Neural cell (in vitro differentiated cells): Measurements from ENCODE around the gene CACNG8. TPM values are rescaled to one million over a fixed set of nuclear protein-coding genes. Genes with fewer than 3 reads are reported as not detected.

Experiments used
- H2AFZ ChIP-seq: fragments of 200-600, 300-800 bp; sonication (generic), shearing (Covaris generic); 2 replicates; pipeline ENCODE4 v1.6.0; 2014; ENCODE audit warnings: low read depth, mild to moderate bottlenecking, antibody characterized with exemption, low read length, moderate library complexity
- H3F3A ChIP-seq: fragments of 200-600 bp; shearing (Covaris generic); 2 replicates; pipeline ENCODE4 v1.6.1; 2016; ENCODE audit warnings: mild to moderate bottlenecking, moderate library complexity, mixed read lengths, antibody characterized with exemption, low read length; ENCODE audit not compliant: insufficient read depth, poor library complexity, severe bottlenecking
- H3K27ac ChIP-seq: fragments of 200-600, 300-800 bp; sonication (generic), shearing (Covaris generic); 2 replicates; pipeline ENCODE4 v1.5.1; 2014; ENCODE audit warnings: mild to moderate bottlenecking, low read length, moderate library complexity
- H3K27me3 ChIP-seq: fragments of 300-800, 200-600 bp; sonication (generic), shearing (Covaris generic); 2 replicates; pipeline ENCODE4 v1.6.0; 2014; ENCODE audit warnings: mild to moderate bottlenecking, low read depth, low read length, moderate library complexity; ENCODE audit not compliant: insufficient read depth
- H3K36me3 ChIP-seq: fragments of 300-800, 200-600 bp; sonication (generic), shearing (Covaris generic); 2 replicates; pipeline ENCODE4 v1.5.1; 2014; ENCODE audit warnings: mild to moderate bottlenecking, antibody characterized with exemption, low read length, moderate library complexity; ENCODE audit not compliant: insufficient read depth
- H3K4me2 ChIP-seq: fragments of 300-800, 200-600 bp; sonication (generic), shearing (Covaris generic); 2 replicates; pipeline ENCODE4 v1.6.0; 2014; ENCODE audit warnings: mild to moderate bottlenecking, low read length
- H3K4me3 ChIP-seq: fragments of 300-800, 200-600 bp; sonication (generic), shearing (Covaris generic); 2 replicates; pipeline ENCODE4 v1.5.1; 2014; ENCODE audit warnings: mild to moderate bottlenecking, low read length, moderate library complexity
- H3K79me2 ChIP-seq: fragments of 200-600 bp; shearing (Covaris generic); replicated peaks from 2 replicates; pipeline ENCODE4 v1.6.0; 2014; ENCODE audit warnings: mild to moderate bottlenecking, low read length, moderate library complexity; ENCODE audit not compliant: insufficient read depth
- H3K9ac ChIP-seq: fragments of 300-800, 200-600 bp; sonication (generic), shearing (Covaris generic); 2 replicates; pipeline ENCODE4 v1.6.1; 2016; ENCODE audit warnings: mild to moderate bottlenecking, low read length, mixed read lengths
- H3K9me2 ChIP-seq: fragments of 200-600 bp; shearing (Covaris generic); 2 replicates; pipeline ENCODE4 v1.6.1; 2016; ENCODE audit warnings: mild to moderate bottlenecking, low read length, mixed read lengths; ENCODE audit not compliant: insufficient read depth
- H3K9me3 ChIP-seq: fragments of 200-600, 300-800 bp; sonication (generic), shearing (Covaris generic); 2 replicates; pipeline ENCODE4 v1.6.1; 2016; ENCODE audit warnings: mild to moderate bottlenecking, mixed run types, low read length, moderate library complexity, mixed read lengths
- H4K20me1 ChIP-seq: fragments of 200-600 bp; shearing (Covaris generic); 2 replicates; pipeline ENCODE4 v1.6.1; 2016; ENCODE audit warnings: mild to moderate bottlenecking, mixed run types; ENCODE audit not compliant: insufficient read depth
- EP300 ChIP-seq: fragments of 450-650 bp; conservative IDR thresholded peaks from 2 replicates; pipeline ENCODE4 v1.6.1; 2014; ENCODE audit warnings: antibody characterized with exemption, mild to moderate bottlenecking, moderate library complexity; ENCODE audit not compliant: poor library complexity, severe bottlenecking
- EZH2 ChIP-seq: fragments of 200-600, 300-800 bp; shearing (Covaris generic), sonication (generic); IDR thresholded peaks from 2 replicates; pipeline ENCODE4 v1.6.1; 2014; ENCODE audit warnings: antibody characterized with exemption, low read length, borderline replicate concordance, mild to moderate bottlenecking; ENCODE audit not compliant: insufficient read depth, poor library complexity, severe bottlenecking
- MXI1 ChIP-seq: fragments of 450-650 bp; conservative IDR thresholded peaks from 2 replicates; pipeline ENCODE4 v1.6.1; 2014; ENCODE audit warnings: antibody characterized with exemption, mild to moderate bottlenecking; ENCODE audit not compliant: poor library complexity, severe bottlenecking
- POLR2AphosphoS5 ChIP-seq: IDR thresholded peaks from 2 replicates; pipeline ENCODE4 v1.6.1; 2012
- RAD21 ChIP-seq: fragments of 450-650 bp; conservative IDR thresholded peaks from 2 replicates; pipeline ENCODE4 v1.6.1; 2014; ENCODE audit warnings: antibody characterized with exemption, mild to moderate bottlenecking, moderate library complexity
- REST ChIP-seq: IDR thresholded peaks from 2 replicates; pipeline ENCODE4 v1.6.1; 2012; ENCODE audit warnings: borderline replicate concordance
- SMC3 ChIP-seq: fragments of 450-650 bp; conservative IDR thresholded peaks from 2 replicates; pipeline ENCODE4 v1.6.1; 2014; ENCODE audit warnings: antibody characterized with exemption, mild to moderate bottlenecking, moderate library complexity; ENCODE audit not compliant: poor library complexity
- TAF1 ChIP-seq: IDR thresholded peaks from 2 replicates; pipeline ENCODE4 v1.6.1; 2012; ENCODE audit warnings: low read depth
- polyA plus RNA-seq: library from polyadenylated mRNA; depleted of rRNA; stranded (reverse); fragments of >200 nt; gene quantifications from 2 replicates; pipeline ENCODE4 v1.2.3, GENCODE V29; 2014
- TF ChIP-seq, protein P1 (sequence below): fragments of 450-650 bp; IDR thresholded peaks from 2 replicates; pipeline ENCODE4 v1.5.1; 2014; ENCODE audit warnings: antibody characterized with exemption, mild to moderate bottlenecking, moderate library complexity; ENCODE audit not compliant: poor library complexity, severe bottlenecking

CACNG8 gene
- polyA plus RNA-seq, 1 donor from 2014 or later: 3.3 TPM

GRCh38 chr19:53985863-53986262, 23.1 kb downstream of the CACNG8 start:
- H2AFZ ChIP-seq: no peak overlapping the region
- H3K4me2 ChIP-seq: no peak overlapping the region
- H3K9me3 ChIP-seq: no peaks in the 10 kb centered on the region
- H3K9ac ChIP-seq: no peak overlapping the region
- H3K27ac ChIP-seq: no peak overlapping the region
- no peak overlapping the region for H3K4me3 ChIP-seq
- H3K36me3 ChIP-seq: no peaks in the 10 kb centered on the region
- TF ChIP-seq REST (no peak), POLR2AphosphoS5 (no peak), EZH2 (no peak), EP300 (no peak), SMC3 (no peak), TAF1 (no peak), RAD21 (no peak), MXI1 (no peak)
- TF ChIP-seq, protein P1, sequence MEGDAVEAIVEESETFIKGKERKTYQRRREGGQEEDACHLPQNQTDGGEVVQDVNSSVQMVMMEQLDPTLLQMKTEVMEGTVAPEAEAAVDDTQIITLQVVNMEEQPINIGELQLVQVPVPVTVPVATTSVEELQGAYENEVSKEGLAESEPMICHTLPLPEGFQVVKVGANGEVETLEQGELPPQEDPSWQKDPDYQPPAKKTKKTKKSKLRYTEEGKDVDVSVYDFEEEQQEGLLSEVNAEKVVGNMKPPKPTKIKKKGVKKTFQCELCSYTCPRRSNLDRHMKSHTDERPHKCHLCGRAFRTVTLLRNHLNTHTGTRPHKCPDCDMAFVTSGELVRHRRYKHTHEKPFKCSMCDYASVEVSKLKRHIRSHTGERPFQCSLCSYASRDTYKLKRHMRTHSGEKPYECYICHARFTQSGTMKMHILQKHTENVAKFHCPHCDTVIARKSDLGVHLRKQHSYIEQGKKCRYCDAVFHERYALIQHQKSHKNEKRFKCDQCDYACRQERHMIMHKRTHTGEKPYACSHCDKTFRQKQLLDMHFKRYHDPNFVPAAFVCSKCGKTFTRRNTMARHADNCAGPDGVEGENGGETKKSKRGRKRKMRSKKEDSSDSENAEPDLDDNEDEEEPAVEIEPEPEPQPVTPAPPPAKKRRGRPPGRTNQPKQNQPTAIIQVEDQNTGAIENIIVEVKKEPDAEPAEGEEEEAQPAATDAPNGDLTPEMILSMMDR: no peak
- H3K9me2 ChIP-seq: no peaks in the 10 kb centered on the region
- H3K27me3 ChIP-seq: no peaks in the 10 kb centered on the region
- no peaks in the 10 kb centered on the region for H4K20me1 ChIP-seq
- H3F3A ChIP-seq: no peaks in the 10 kb centered on the region
- no peaks in the 10 kb centered on the region for H3K79me2 ChIP-seq

DNA sequence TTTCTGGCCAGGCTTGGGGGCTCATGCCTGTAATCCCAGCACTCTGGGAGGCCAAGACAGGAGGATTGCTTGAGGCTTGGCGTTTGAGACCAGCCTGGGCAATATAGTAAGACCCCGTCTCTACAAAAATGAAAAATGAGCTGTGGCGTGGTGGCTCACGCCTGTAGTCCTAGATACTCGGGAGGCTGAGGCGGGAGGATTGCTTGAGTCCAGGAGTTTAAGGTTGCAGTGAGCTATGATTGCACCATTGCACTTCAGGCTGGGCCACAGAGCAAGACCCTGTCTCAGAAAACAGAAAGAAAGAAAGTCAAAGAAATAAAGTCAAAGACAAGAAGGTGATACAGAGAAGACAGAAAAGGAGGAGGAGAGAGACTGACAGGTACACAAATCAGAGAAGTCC, 26.2 kb downstream of the CACNG8 start:
- no peak for TF ChIP-seq EZH2
- no peak for TF ChIP-seq REST
- no peak for TF ChIP-seq RAD21
- TF ChIP-seq EP300: no peak
- TF ChIP-seq SMC3: no peak
- TF ChIP-seq TAF1: no peak
- TF ChIP-seq, protein P1: no peak
- no peak for TF ChIP-seq MXI1
- TF ChIP-seq POLR2AphosphoS5: no peak
- H3K27me3 ChIP-seq: no peaks in the 10 kb centered on the region

More for the DNA sequence above, 26.2 kb downstream of the CACNG8 start:
- no peaks in the 10 kb centered on the region for H3F3A ChIP-seq
- H3K4me3 ChIP-seq: no peak overlapping the region
- H3K9ac ChIP-seq: no peak overlapping the region
- H3K79me2 ChIP-seq: no peaks in the 10 kb centered on the region
- H3K9me3 ChIP-seq: no peaks in the 10 kb centered on the region
- H4K20me1 ChIP-seq: no peaks in the 10 kb centered on the region
- H3K36me3 ChIP-seq: no peaks in the 10 kb centered on the region
- H3K27ac ChIP-seq: no peak overlapping the region
- no peak overlapping the region for H3K4me2 ChIP-seq
- no peaks in the 10 kb centered on the region for H3K9me2 ChIP-seq
- no peak overlapping the region for H2AFZ ChIP-seq
